Stimulated activated CD8-positive, alpha-beta memory T cell treated with anti-CD3 and anti-CD28 coated beads, Interleukin-4, amount 100 ng/mL, for 1 hour (primary cell): ENCODE measurements around the gene AFG3L2.
"Not testable (repeated sequence)": the region's sequence is repeated elsewhere in the genome, so short reads cannot be mapped to it uniquely, and the experiment has no call there.

ENCODE experiments used
- DNase-seq, 2 donors: peaks; one replicate each; pipeline ENCODE4 v3.0.0-alpha.2; 2020; ENCODE audit warnings: low read depth in 2 of 2, low spot score in 1 of 2

Gene AFG3L2

GRCh38 chr18:12397793-12398192, 20.8 kb upstream of the AFG3L2 start:
- no peak for DNase-seq

GRCh38 chr18:12397254-12397653, 20.2 kb upstream of the AFG3L2 start:
- no peak for DNase-seq

GRCh38 chr18:12394428-12394827, 17.4 kb upstream of the AFG3L2 start:
- no peak for DNase-seq

- DNase-seq: no peak
These were observed 17.0 kb upstream of the AFG3L2 start for GRCh38 chr18:12393998-12394397.

- DNase-seq: no peak
These were observed 16.5 kb upstream of the AFG3L2 start for GRCh38 chr18:12393510-12393909.

GRCh38 chr18:12391487-12392165, 14.6 kb upstream of the AFG3L2 start:
- no peak for DNase-seq

GRCh38 chr18:12388442-12388841, 11.4 kb upstream of the AFG3L2 start:
- no peak for DNase-seq

GRCh38 chr18:12384261-12384660, 7.2 kb upstream of the AFG3L2 start:
- no peak for DNase-seq

GRCh38 chr18:12383759-12384158, 6.7 kb upstream of the AFG3L2 start:
- not testable (repeated sequence) for DNase-seq

GRCh38 chr18:12382221-12382814, 5.3 kb upstream of the AFG3L2 start:
- DNase-seq: not testable (repeated sequence)

GRCh38 chr18:12378198-12378558, 1.2 kb upstream of the AFG3L2 start:
- not testable (repeated sequence) for DNase-seq

- DNase-seq: no peak
These were observed 650 bp upstream of the AFG3L2 start for GRCh38 chr18:12377556-12378197.

- no peak for DNase-seq
These were observed 833 bp downstream of the AFG3L2 start for GRCh38 chr18:12376034-12376753.

GRCh38 chr18:12374401-12374800, 2.6 kb downstream of the AFG3L2 start:
- DNase-seq: no peak

GRCh38 chr18:12373771-12374116, 3.3 kb downstream of the AFG3L2 start:
- no peak for DNase-seq

GRCh38 chr18:12373116-12373770, 3.8 kb downstream of the AFG3L2 start:
- DNase-seq: no peak

- DNase-seq: no peak
These were observed 4.6 kb downstream of the AFG3L2 start for GRCh38 chr18:12372406-12372805.

GRCh38 chr18:12371590-12371989, 5.4 kb downstream of the AFG3L2 start:
- no peak for DNase-seq

- no peak for DNase-seq
These were observed 7.8 kb downstream of the AFG3L2 start for GRCh38 chr18:12369211-12369610.

- no peak for DNase-seq
These were observed 10.2 kb downstream of the AFG3L2 start for GRCh38 chr18:12366784-12367183.

- DNase-seq: no peak
These were observed 10.6 kb downstream of the AFG3L2 start for GRCh38 chr18:12366379-12366778.
